Amniotic stem cell (primary cell): ENCODE data around the gene AKT1S1.

Source experiments
- DNase-seq: peaks from one replicate; lab custom pipeline; 2025; lab: John Stamatoyannopoulos, UW

AKT1S1 gene

DNA sequence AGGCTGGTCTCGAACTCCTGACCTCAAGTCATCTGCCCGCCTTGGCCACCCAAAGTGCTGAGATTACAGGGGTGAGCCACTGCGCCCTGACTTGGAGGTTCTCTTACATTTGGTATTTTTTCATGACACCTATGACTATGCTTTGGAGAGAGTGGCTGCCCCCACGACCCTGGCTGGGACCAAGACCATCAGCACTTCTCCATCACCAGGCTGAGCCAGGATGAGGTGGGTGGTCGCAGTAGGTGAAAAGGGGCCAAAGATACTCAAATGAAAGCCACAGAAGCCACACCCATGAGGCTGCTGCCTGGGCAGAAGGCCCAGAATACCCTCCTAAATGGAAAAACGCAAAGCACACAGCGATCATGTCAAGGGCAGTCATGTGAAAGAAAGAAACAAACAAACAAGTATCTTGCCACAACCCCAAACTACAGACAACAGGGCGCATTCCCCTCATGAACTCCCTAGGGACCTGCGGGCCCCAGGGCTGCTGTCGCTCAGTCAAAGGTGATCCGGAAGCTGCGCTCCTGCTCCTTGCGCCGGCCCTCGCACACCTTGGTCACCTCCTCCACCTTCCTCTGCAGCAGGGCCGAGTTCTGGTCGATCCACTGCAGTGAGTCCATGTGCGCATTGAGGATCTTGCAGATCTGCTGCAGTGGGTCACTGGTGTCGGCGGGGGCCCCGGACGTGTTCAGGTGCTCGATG, 30.7 kb upstream of the AKT1S1 start:
- no peak for DNase-seq

GRCh38 chr19:49906879-49907564, 29.9 kb upstream of the AKT1S1 start:
- no peak for DNase-seq

- no peak for DNase-seq
These were observed 27.0 kb upstream of the AKT1S1 start for GRCh38 chr19:49904136-49904535.

- DNase-seq = no peak
These were observed 19.9 kb upstream of the AKT1S1 start, which contains the start of gene IL4I1 for GRCh38 chr19:49896863-49897621. Gene IL4I1 (minus strand): TSS chr19:49896887. CDS start chr19:49896160, 727 bp downstream.

DNA sequence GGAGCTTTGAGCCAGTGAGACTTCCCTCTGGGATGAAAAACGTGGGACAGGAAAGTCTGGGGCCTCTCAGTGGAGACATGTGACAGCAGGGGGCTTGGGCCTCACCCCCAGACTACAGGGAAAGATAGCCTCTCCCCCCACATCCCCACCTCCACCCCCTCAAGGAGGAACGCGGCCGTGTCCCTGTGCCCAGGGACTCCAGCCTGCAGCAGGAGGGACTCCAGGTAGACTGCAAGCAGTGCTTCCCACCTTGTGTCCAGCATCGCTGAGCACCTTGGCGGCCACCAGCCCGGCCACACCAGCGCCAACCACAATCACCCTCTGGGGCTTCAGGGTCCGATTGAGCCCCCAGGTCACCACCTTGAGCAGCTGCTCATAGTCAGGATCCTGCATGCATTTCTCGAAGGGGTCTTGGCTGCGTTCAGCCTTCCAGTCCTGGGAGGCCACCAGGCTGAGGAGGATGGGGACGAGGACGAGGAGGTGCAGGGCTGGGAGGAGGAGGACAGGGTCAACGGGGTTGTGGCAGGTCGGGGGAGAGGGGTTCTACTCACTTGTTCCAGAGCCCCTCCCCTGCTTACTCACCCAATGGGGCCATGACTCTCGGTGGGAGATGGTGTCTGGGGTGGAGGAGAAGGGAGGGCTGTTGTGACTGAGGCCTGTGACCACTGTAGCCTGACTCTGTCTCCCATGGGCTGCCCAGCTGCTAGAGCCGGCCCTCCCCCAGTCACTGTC, 18.6 kb upstream of the AKT1S1 start:
- DNase-seq = no peak

GRCh38 chr19:49894879-49895565, 17.9 kb upstream of the AKT1S1 start:
- DNase-seq = no peak

- no peak for DNase-seq
These were observed 17.0 kb upstream of the AKT1S1 start for GRCh38 chr19:49894011-49894664.

DNA sequence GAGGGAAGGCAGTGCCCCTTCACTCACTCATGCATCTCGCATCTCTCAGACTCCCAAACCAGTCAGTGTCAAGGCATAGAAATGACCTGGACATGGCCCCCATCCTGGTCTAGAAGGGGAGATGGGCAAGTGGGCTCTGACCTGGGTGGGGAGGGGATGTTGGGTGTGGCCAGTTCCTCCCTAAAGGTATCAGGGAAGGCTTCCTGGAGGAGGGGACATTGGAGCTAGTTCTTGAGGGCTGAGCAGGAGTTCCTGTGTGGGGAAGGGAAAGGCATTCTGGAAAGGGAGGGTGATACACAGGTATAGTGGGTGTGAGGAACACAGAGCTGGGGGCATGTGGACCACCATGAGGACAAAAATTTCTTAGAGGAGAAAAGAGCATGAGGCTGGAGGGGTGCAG, 15.6 kb upstream of the AKT1S1 start:
- no peak for DNase-seq

DNA sequence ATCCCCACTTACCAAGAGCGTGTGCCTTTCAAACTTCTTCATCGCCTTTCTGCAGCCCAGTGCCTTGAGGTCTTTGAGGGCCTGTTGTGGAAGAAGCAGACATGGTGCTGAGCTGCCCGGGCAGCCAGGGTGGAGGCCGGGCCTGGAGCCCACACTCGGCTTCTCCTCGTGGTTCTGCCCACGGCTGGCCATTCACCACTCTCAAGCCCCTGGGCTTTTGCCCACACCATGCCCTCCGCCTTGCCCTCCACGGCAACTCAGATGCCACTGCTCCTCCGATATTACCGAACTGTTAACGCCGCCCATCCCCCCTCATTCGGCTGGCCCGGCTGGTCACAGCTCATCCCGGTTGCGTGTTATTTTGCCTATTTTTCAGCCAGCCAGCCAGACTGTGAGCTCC, 14.2 kb upstream of the AKT1S1 start:
- no peak for DNase-seq

GRCh38 chr19:49890349-49891311, 13.5 kb upstream of the AKT1S1 start:
- DNase-seq = no peak

DNA sequence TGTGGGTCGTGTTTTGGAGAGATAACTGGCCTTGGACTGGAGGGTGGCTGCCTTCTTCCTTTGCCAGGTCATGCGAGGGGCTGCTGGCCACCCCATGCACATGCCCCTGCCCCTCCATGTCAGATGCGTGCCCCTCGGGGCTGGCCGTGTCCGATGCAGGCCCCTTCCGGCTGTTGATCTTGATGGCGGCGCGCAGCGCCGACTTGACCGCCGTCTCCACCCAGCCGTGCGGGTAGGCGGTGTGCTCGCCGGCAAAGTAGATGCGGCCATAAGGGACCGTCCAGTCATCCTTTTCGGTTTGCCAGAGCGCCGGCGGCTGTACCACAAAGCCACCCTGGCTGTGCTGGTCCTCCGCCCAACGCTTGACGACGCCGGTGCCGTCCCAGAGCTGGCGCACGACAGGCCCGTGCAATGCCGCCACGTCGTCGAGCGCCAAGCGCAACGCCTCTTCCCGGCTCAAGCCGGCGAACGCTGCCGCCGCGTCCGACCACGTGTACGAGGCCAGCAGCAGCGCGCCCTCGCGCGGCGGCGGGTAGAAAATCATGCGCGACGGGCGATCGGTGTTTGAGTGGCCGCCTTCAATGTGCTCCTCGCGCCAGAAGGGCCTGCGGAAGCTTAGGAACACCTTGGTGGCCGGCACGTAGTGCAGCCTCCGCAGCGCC, 12.7 kb upstream of the AKT1S1 start:
- no peak for DNase-seq

DNA sequence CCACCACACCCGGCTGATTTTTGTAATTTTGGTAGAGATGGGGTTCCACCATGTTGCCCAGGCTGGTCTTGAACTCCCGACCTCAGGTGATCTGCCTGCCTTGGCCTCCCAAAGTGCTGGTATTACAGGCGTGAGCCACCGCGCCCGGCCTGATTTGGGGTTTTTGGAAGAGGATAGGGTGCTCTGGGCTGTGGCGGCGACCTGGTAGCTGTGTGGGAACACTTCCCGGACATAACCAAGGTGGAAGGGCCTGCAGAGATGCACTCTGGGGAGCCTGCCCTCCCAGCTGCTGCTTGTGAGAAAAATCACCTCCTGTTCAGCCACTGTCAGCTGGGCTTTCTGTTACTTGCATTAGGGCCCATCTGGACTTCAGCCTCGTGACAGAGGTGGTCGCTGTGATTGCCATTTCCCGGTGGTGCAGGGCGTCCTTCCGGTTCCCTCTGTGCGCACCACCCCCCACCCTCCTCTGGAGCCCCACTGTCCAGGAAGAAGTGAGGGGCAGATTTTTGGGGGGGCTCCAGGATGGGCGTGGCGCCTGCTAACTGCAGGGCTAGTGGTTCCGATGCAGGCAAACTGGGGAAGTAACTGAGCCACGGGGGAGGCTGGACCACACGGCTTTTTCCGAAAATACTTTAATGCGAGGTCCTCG, 12.0 kb upstream of the AKT1S1 start:
- DNase-seq = no peak

- no peak for DNase-seq
These were observed 11.3 kb upstream of the AKT1S1 start for GRCh38 chr19:49888510-49888824.

GRCh38 chr19:49887665-49888509, 10.7 kb upstream of the AKT1S1 start:
- no peak for DNase-seq

DNA sequence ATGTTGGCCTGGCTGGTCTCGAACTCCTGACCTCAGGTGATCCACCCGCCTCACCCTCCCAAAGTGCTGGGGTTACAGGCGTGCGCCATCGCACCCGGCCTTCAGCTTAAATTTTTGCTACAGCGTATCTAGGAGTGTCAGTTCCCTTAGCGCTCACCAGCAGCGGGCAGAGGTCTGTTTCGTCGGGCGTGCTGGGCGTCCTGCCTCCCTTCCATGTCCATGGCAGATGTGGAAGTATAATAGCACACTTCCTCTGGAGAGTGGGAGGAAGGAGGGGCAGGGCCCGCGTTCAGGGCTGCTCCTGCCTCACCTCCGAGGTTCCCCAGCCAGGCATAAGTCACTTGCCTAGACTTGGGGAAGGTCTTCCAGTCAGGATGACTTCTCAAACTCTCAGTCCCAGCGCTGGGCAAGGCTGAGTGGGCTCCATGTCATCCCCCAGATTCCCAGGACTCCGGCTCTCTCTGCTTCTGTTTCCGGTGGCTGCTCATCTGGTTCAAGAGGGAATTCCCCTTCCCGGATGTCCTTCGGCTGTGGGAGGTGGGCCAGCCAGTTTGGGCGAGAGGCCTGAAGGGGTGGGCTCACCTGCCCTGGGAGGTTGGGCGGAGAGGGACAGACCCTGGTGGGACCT, 10.0 kb upstream of the AKT1S1 start:
- no peak for DNase-seq

- DNase-seq = no peak
These were observed 7.6 kb upstream of the AKT1S1 start for GRCh38 chr19:49884760-49885159.

GRCh38 chr19:49884109-49884508, 7.0 kb upstream of the AKT1S1 start:
- no peak for DNase-seq

- no peak for DNase-seq
These were observed 5.9 kb upstream of the AKT1S1 start for GRCh38 chr19:49883094-49883493.
